Loucy (cell line): Measurements from ENCODE around the gene NDUFS5.

Experiments
- EZH2phosphoT487 ChIP-seq: fragments of 200-600 bp; IDR thresholded peaks from 2 replicates; pipeline ENCODE4 v1.6.1; 2018; ENCODE audit warnings: antibody characterized with exemption, mild to moderate bottlenecking, moderate library complexity, borderline replicate concordance
- TF ChIP-seq, protein P1 (sequence below): fragments of 200-600 bp; sonication (generic); conservative IDR thresholded peaks from 2 replicates; pipeline ENCODE4 v1.5.1; 2014; ENCODE audit warnings: mild to moderate bottlenecking, antibody characterized with exemption, low read length

DNA sequence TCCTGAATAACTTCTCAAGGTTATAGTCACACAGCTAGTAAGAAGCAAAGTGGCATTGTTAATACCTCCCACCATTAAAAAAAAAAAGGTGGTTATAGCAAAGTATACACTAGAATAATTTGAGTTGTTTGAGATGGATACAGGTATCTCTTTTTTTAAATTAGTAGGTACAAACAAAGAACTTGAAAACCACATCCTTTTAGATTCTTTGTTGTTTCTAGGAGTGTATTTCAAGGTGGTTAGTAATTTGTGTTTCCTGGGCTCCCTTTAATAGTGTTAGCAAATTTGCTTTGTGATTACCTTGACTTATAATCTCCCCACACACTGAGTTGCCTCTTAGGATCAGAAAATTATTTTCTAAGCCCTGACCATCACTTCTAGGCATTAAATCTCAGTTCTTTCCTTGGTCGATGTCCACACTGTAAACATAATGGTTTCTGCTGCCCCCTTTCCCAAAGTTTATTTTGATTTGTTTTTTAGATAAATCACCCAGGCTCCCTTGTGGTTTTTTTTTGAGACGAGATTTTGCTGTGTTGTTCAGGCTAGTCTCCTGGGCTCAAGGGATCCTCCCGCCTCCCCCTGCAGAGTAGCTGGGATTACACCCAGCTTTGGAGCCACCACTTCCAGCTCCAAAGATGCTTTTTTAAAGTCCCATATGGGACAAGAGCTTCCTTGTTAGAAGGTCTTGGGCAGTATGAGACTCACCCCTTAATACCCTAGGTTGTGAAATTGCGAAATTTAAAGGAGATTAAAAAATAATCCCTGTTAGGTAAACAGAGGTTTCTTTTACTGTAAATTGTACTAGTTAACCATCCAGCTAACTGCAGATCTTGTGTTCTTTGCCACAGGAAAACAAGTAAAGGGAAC lies 28.9 kb upstream of the NDUFS5 start:
- TF ChIP-seq, protein P1, sequence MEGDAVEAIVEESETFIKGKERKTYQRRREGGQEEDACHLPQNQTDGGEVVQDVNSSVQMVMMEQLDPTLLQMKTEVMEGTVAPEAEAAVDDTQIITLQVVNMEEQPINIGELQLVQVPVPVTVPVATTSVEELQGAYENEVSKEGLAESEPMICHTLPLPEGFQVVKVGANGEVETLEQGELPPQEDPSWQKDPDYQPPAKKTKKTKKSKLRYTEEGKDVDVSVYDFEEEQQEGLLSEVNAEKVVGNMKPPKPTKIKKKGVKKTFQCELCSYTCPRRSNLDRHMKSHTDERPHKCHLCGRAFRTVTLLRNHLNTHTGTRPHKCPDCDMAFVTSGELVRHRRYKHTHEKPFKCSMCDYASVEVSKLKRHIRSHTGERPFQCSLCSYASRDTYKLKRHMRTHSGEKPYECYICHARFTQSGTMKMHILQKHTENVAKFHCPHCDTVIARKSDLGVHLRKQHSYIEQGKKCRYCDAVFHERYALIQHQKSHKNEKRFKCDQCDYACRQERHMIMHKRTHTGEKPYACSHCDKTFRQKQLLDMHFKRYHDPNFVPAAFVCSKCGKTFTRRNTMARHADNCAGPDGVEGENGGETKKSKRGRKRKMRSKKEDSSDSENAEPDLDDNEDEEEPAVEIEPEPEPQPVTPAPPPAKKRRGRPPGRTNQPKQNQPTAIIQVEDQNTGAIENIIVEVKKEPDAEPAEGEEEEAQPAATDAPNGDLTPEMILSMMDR: no peak
- TF ChIP-seq EZH2phosphoT487: no peak
